CD4-positive, alpha-beta T cell treated with Interleukin-15 for 4 hours (primary cell): Measurements from ENCODE around the gene H6PD.

Experiments used
- DNase-seq: peaks from one replicate; pipeline ENCODE4 v3.0.0-alpha.2; 2020; ENCODE audit warnings: low spot score

The H6PD gene

DNA sequence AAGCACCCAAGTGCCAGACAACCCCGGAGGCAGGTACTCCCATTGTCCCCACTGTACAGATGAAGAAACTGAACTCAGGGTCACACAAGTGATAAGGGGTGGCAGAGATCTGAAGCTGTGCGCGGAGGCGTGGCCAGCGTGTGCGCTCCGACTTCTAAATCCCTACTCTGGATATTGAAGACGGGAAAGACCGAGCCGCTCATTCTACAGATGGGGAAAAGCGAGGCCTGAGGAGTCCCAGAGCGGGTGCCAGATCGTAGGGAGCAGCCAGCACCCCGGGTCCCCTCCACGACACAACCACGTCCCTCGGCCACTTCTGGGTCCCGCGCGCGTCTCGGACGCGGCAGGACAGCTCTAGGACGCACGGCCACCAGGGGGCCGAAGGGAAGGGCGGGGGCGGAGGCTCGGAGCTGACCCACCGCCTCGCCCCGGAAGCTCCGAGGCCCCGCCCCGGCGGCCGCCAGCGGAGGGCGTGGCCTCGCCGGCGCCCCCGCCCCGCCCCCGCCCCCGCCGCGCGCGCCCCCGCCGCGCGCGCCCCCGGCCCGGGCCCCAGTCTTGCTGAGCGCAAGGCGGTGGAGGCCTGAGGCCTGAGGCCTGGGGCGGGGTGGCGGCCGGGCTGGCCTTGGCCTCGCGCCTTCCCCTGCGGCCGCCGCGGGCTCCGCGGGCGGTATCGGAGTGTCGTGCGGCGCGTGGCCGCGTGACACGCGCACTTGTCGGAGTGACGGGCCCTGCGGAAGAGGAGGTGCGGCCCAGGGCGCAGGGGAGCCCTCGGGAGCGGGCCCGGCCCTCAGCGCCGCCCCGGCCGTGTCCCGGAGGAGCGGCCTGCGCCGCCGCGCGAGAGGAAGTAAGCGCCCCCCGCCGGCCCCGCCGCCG is at the start of gene H6PD:
TSS of gene H6PD (plus strand) at position 552 of the 873 bp plus-strand sequence. CDS start 10,161 bp downstream, outside the sequence.
- DNase-seq: peak; percentile 74

DNA sequence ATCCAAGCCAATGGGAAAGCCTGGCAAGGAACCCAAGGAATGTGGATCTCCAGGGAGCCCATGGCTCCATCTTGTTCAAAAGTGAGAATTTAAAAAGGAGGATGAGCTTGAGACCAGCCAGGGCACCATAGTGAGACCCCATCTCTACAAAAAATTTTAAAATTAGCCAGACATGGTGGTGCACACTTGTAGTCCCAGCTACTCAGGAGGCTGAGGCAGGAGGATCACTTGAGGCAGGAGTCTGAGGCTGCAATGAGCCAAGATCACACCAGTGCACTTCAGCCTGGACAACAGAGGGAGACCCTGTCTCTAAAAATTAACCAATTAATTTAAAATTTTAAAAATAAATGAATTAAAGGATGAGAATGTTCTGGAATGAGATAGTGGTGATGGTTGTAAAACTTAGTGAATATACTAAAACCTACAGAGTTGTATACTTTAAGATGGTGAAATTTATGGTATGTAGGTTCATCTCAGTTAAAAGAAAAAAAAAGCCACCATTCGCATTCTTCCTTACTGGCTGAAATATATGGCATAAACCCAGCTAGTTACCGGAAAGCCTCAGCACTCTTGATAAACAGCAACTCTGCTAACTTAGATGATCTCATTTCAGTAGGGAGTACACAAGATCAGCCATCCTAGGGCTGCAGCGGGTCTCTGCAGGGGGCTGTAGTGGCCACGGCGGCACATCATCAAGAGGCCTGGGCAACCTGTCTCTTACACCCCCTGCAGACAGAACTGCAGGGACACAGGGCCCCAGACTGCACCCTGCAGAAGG is 48.3 kb upstream of the H6PD start:
- DNase-seq: no peak

DNA sequence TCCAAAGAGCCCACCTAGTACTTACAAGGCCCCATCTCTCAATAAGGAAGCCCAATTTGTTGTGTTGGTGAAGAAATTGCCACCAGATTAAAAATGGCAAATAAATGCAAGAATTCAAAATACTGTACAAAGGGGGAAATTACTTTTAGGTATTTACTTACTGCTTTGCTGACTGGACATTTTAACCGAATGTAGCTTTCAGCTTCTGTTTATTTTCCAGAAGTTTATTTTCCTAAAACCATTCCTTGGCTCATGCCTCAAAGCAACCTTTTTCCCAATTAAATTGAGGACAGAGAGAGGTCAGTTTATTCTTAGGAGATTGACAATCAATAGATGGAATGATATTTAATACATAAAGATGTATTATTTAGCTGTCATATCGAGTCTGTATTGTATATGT is 47.6 kb upstream of the H6PD start:
- DNase-seq: no peak

- no peak for DNase-seq
Measured at GRCh38 chr1:9190234-9190633, 44.3 kb upstream of the H6PD start.

DNA sequence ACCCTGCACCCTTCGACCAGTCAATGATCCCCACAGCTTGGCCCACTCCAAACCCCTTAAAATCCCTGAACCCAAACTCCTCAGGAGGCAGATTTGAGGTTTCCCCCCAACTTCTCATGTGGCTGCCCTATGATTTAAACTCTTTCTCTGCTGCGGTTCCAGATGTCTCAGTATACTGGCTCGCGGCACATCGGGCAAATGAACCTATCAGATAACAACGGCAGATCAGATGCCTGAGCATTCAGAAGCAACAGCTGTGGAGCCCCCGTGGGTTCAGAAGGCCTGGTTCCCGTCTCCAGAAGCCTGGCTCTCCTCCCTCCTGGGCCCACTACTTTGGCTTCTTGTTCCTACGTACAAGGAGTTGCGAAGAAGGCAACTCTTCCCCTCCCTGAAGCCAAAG is 43.3 kb upstream of the H6PD start:
- DNase-seq: no peak

GRCh38 chr1:9192578-9193232 is 41.9 kb upstream of the H6PD start:
- no peak for DNase-seq

DNA sequence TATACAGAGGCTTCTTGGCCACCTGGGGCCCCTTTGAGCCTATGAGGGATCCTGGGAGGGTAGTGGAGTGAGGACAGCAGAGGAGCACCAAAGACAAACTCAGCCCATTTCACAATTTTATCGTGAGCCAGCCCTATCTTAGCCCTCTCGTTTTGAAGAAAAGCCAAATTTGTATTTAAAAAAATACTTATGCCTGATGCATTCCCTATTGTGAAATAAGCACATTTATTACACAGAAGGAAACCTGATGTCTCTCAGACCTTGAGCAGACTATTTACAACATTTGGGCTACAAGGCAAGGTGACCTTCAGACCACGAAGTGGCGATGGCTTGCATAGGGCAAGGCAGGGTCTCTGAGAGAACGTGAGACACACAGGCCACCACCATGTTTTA is 41.3 kb upstream of the H6PD start:
- DNase-seq: no peak

- DNase-seq: no peak
Measured at GRCh38 chr1:9194024-9194423, 40.5 kb upstream of the H6PD start.

GRCh38 chr1:9195651-9196050 is 38.9 kb upstream of the H6PD start:
- no peak for DNase-seq

GRCh38 chr1:9196129-9197040 is 38.2 kb upstream of the H6PD start:
- DNase-seq: peak; percentile 47

DNA sequence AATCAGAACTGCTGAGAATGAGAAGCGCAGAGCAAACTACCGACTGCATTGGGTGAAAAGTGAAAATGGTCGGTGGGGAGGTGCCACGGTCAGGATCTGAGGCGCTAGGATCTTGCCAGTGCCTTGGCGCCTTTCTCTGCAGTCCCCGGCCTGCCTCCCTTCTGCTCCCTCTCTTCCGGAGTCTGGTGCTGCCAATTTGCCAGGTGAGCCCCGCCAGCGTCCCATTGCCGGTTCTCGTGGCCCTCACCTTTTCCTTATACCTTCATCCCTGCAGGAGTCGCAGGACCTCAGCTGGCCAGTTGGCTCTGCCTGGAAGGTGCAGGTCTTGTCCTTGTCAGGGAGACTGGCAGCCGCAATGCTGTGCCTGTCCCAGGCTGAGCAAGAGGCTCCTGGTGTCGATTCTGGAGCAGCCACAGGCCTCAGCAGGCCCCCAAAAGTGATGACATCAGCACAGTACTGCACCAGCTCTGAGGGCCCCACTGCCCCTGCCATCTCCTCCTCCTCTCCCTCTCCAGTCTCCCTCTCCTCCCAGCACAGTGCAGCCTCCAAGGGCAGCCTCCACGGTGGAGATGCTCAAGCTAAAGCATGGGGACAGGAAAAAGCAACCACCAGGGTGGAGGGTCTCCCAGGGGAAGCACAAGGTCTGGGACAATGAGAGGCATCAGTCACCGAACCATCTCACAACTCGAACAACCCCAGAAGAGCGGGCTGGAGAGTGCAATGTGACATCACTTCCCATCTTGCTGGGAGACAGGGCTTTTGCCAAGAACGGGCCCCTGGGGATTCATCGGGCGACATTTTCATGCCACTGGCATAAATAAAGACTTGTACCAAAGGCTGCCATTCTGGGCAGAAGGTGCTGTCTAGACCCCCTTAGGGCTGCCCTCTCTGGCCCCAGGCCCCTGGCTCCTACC is 37.1 kb upstream of the H6PD start:
- DNase-seq: no peak

DNA sequence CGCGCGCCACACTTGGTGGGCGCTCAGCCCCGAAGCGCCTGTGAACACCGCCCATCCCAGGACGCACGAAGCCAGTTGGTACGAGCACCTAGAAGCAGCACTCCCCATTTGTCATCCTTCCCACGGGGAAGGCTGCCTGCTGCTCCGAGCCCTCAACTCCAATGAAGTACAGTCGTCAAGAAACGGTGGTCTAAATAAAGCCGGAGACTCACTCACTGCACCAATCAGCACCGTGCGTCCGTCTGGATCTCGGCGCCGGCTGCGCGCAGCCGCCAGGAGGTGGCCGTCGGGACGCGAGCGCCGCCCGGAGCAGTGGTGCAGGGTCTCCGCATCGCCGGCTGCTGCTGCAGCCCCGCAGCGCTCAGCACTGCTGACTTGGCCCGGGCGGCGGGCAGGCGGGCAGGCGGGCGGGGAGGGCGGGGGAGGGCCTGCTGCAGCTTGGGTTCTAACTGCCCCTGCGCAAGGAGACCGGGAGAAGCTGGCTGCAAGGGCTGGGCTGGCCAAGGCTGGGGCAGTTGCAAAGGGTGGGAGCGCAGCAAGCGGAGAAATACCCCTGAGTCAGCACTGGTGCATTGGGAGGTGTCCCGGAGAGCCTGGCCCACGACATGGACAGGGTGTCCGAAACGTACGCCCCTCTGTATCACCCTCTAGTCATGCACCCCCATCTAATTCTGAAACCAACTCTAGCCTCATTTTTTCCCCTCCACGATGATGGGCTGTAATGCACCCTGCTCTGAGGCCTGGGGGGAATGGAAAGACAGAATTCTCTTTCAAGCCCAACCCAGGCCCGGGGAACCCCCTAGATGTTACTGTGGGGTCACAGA is 35.8 kb upstream of the H6PD start:
- no peak for DNase-seq

- DNase-seq: no peak
Measured at GRCh38 chr1:9200441-9200840, 34.1 kb upstream of the H6PD start.

DNA sequence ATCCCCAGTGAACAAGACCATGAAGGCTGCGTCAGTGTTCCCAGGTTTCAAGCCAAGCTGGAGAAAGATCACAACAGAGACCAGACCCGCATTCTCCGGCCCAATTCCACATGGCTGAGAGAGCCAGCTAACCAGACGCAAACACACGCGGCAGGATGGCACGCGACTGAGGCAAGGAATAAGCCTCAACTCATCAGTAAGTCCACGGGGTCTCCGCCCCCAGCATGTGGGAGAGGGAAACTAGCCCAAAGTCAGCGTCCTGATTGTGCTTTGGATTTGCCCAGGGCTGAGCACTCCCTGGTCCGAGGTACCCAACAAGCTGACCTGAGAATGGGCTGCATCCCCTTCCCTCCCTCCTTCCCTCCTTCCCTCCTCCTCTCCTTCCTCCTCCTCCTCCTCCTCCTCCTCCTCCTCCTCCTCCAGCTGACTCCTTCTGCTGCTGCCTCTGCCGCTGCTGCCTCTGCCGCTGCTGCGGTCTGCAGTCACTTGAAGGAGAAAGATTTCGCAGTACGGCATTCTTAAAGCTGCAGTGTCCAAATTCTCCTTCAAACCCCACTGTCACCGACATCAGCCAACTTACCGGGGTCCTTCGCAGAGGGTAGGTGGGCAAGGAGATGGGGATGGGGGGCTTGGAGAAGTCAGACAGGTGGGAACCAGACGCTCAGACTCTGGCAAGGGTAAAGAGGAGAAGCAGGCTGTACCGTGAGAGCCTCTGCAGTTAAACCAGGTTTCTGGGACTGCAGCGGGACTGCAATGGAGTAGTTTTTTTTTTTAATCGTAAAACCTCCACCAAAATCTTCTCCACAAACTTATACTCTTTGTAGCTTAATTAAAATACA is 33.0 kb upstream of the H6PD start:
- no peak for DNase-seq

- DNase-seq: no peak
Measured at GRCh38 chr1:9202240-9202870, 32.2 kb upstream of the H6PD start.

GRCh38 chr1:9203511-9203982 is 31.0 kb upstream of the H6PD start:
- no peak for DNase-seq

DNA sequence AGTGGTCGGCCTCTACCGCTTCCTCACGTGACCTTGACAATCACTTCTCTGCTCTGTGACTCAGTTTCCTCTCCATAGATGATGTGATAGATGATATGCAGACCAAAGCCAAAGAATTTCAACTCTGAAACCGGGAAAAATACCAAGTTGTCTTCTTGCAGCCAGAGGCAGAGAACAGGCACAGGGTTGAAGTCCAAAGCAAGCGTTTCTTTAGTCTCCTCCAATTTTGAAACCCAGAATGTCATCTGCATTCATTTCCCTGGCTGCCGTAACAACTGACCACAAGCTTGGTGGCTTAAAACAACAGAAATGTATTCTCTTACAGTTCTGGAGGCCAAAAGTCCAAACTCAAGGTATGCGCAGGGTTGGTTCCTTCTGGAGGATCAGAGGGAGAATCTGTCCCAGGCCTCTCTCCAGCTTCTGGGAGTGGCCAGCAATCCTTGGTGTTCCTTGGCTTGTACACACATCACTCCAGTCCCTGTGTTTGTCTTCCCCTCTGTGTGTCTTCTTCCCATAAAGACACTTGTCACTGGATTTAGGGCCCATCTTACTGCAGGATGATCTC is 30.3 kb upstream of the H6PD start:
- DNase-seq: no peak

- no peak for DNase-seq
Measured at GRCh38 chr1:9207086-9207485, 27.5 kb upstream of the H6PD start.
